Measurements from ENCODE around the gene TAF13. TPM values are rescaled to one million over a fixed set of nuclear protein-coding genes. Genes with fewer than 3 reads are reported as not detected.

The TAF13 gene
- total RNA-seq, 2 donors from 2014 or later = 46.7 to 66.2 TPM

- peaks cover 5 to 23% of the 10 kb centered on the region in 2 donors for H3K4me1 ChIP-seq (ENCODE audit: control insufficient read depth in 1 of 2, low read depth in 2 of 2)
- no peaks in the 10 kb centered on the region for H3K9me3 ChIP-seq
- H3K27me3 ChIP-seq (replicated peaks; ENCODE audit: insufficient read depth) = no peaks in the 10 kb centered on the region
- DNase-seq (ENCODE audit: low spot score) (no peak), ATAC-seq (ENCODE audit: insufficient number of reproducible peaks, low FRiP score, low read depth) (no peak)
- no peak overlapping the region for H3K4me3 ChIP-seq
- TF ChIP-seq, protein P1, sequence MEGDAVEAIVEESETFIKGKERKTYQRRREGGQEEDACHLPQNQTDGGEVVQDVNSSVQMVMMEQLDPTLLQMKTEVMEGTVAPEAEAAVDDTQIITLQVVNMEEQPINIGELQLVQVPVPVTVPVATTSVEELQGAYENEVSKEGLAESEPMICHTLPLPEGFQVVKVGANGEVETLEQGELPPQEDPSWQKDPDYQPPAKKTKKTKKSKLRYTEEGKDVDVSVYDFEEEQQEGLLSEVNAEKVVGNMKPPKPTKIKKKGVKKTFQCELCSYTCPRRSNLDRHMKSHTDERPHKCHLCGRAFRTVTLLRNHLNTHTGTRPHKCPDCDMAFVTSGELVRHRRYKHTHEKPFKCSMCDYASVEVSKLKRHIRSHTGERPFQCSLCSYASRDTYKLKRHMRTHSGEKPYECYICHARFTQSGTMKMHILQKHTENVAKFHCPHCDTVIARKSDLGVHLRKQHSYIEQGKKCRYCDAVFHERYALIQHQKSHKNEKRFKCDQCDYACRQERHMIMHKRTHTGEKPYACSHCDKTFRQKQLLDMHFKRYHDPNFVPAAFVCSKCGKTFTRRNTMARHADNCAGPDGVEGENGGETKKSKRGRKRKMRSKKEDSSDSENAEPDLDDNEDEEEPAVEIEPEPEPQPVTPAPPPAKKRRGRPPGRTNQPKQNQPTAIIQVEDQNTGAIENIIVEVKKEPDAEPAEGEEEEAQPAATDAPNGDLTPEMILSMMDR (IDR thresholded peaks at IDR 0.05) = no peak
- no peaks in the 10 kb centered on the region for H3K36me3 ChIP-seq
- no peak overlapping the region for H3K27ac ChIP-seq
Measured at GRCh38 chr1:109109906-109110305, 34.1 kb upstream of the TAF13 start.

DNA sequence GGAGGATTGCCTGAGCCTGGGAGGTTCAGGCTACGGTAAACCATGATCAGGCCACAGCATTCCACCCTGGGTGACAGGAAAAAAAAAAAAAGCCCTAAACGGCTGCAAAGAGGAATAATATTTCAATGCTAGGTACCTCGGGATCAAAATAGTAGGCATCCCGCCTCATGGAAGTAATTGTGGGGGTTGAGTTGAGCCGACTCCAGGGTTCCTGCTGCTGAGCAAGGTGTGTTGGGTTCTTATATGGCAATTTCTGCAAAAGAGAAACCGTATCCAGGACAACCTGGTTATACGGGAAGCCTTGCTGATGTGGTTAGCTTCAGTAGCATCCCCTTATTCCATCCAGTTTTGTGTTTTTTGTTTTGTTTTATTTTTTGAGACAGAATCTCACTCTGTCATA is 32.0 kb upstream of the TAF13 start:
- Histone ChIP-seq H3K36me3 (no peaks in the 10 kb centered on the region), H3K27me3 (replicated peaks; ENCODE audit: insufficient read depth) (no peaks in the 10 kb centered on the region), H3K4me3 (no peak overlapping the region), H3K27ac (no peak overlapping the region), H3K9me3 (no peaks in the 10 kb centered on the region), H3K4me1 (ENCODE audit: control insufficient read depth in 1 of 2, low read depth in 2 of 2) (peaks cover 0 to 7% of the 10 kb centered on the region in 2 donors)
- no peak for ATAC-seq (ENCODE audit: insufficient number of reproducible peaks, low FRiP score, low read depth)
- DNase-seq (ENCODE audit: low spot score) = no peak
- TF ChIP-seq, protein P1 (IDR thresholded peaks at IDR 0.05) = no peak

DNA sequence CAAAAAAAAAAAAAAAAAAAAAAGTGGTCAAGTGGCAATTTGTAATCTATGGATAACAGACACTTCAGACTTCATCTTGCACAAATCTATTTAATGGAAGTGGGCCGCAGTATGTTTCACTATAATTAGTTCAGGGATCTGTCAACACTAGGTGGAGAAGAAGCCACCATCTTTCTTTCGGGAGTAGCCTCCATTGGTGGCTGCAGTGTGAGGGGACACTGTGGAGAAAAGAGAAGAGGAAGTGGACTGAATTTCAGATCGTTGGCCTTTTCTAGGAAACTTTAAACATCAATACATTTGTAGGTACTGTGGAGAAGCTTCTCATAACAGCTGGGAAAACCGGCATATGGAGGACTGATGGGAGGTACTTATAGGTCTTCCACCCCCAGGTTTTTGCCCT is 30.1 kb upstream of the TAF13 start:
- TF ChIP-seq, protein P1 (IDR thresholded peaks at IDR 0.05) = no peak
- DNase-seq (ENCODE audit: low spot score) = no peak
- Histone ChIP-seq H3K4me1 (ENCODE audit: control insufficient read depth in 1 of 2, low read depth in 2 of 2) (peaks cover 0 to 3% of the 10 kb centered on the region in 2 donors), H3K27ac (no peak overlapping the region), H3K4me3 (no peak overlapping the region), H3K27me3 (replicated peaks; ENCODE audit: insufficient read depth) (no peaks in the 10 kb centered on the region), H3K36me3 (no peaks in the 10 kb centered on the region), H3K9me3 (no peaks in the 10 kb centered on the region)
- no peak for ATAC-seq (ENCODE audit: insufficient number of reproducible peaks, low FRiP score, low read depth)

- no peak overlapping the region for H3K27ac ChIP-seq
Measured at GRCh38 chr1:109104364-109105151, 28.8 kb upstream of the TAF13 start.

More at GRCh38 chr1:109104364-109105151, 28.8 kb upstream of the TAF13 start:
- Histone ChIP-seq H3K36me3 (no peaks in the 10 kb centered on the region), H3K4me1 (ENCODE audit: control insufficient read depth in 1 of 2, low read depth in 2 of 2) (peaks cover 0 to 3% of the 10 kb centered on the region in 2 donors), H3K9me3 (no peaks in the 10 kb centered on the region), H3K27me3 (replicated peaks; ENCODE audit: insufficient read depth) (no peaks in the 10 kb centered on the region), H3K4me3 (no peak overlapping the region)
- ATAC-seq (ENCODE audit: insufficient number of reproducible peaks, low FRiP score, low read depth) (no peak), DNase-seq (ENCODE audit: low spot score) (no peak)
- TF ChIP-seq, protein P1 (IDR thresholded peaks at IDR 0.05) = no peak

Data from thoracic aorta (tissue), 2 donors.